ENCODE measurements around the gene FBXL19.

Gene FBXL19

DNA sequence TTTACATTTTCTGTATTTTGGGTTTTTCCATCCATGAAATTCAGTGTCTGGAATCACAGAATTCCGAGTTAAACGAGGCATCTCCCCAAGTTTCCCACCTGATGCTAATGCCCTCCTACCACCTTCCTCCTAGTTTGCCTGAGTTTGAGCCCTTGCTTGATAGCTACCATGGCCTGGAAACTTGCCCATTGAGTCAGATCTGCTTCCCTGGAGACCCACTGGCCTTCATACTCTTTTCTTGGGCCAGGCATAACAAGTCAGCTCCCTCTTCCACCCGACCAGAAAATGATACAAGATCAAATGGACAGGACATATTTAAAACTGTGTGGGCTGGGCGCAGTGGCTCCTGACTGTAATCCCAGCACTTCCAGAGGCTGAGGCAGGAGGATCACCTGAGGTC, 44.4 kb downstream of the FBXL19 start:
- no peak for DNase-seq

GRCh38 chr16:30969246-30969842, 46.0 kb downstream of the FBXL19 start:
- no peak for DNase-seq

DNA sequence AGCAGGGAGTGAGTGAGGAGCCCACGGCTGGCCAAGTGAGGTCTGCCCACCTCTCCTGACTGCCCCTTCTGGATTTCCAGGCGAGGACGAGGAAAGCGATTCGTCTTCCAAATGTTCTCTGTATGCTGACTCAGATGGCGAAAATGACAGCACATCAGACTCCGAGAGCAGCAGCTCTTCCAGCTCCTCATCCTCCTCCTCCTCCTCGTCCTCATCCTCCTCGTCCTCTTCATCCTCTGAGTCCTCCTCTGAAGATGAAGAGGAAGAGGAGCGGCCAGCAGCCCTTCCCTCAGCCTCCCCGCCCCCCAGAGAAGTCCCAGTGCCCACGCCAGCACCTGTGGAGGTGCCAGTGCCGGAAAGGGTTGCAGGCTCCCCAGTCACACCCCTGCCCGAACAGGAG, 47.9 kb downstream of the FBXL19 start:
- DNase-seq, result no peak

DNA sequence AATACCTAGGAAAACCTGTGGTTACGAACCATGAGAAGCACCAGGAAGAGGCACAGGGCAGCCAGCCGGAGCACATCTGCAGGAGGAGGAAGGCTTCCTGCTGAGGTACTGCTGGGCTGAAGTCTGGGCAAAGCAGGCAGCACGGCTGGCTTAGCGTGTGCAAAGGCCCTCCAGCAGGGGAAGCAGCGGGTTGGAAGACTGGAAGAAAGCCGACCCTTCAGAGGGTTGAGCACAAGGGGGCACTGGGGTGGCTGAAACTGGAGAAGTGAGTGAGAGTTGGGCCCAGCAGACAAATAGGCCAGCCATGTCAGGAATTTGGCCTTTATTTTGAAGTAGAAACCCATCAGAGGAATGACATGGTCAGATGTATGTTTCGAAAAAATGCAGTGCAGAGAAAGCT, 49.5 kb downstream of the FBXL19 start:
- DNase-seq, result no peak

DNA sequence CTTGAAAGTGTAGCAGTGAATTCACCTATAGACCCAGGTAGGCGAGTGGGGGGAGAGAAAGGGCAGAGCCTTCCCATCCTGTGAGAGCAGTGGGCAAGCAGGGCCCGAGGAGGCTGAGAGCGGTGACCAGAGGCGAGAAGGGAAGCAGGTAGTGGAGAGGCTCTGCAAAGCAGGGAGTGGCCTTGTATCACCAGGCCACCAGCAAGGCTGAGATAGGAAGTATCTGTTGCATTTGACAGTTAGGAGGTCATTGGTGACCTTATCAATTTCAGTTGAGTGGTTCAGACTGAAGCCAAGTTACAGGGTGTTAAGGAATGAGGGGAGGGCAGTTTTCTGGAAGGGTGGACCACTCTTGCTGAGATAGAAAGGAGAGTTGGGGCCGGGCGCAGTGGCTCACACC, 51.0 kb downstream of the FBXL19 start:
- DNase-seq, result no peak

- DNase-seq, result no peak
These were observed 53.1 kb downstream of the FBXL19 start for GRCh38 chr16:30976486-30976885.

- DNase-seq, result peak in 1 of 5 donors; percentile 17
These were observed 54.1 kb downstream of the FBXL19 start for GRCh38 chr16:30977502-30977901.

DNA sequence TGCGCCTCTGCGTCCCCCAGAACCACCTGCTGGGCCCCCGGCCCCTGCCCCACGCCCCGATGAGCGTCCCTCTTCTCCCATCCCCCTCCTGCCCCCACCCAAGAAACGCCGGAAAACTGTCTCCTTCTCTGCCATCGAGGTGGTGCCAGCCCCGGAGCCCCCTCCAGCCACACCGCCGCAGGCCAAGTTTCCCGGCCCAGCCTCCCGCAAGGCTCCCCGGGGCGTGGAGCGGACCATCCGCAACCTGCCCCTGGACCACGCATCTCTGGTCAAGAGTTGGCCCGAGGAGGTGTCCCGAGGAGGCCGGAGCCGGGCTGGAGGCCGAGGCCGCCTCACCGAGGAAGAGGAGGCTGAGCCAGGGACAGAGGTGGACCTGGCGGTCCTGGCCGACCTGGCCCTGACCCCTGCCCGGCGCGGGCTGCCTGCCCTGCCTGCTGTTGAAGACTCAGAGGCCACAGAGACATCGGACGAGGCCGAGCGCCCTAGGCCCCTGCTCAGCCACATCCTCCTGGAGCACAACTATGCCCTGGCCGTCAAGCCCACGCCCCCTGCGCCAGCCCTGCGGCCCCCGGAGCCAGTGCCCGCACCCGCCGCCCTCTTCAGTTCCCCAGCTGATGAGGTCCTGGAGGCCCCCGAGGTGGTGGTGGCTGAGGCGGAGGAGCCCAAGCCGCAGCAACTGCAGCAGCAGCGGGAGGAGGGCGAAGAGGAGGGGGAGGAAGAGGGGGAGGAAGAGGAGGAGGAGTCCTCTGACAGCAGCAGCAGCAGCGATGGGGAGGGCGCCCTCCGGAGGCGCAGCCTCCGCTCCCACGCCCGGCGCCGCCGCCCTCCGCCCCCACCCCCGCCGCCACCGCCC, 56.0 kb downstream of the FBXL19 start:
- no peak for DNase-seq

DNA sequence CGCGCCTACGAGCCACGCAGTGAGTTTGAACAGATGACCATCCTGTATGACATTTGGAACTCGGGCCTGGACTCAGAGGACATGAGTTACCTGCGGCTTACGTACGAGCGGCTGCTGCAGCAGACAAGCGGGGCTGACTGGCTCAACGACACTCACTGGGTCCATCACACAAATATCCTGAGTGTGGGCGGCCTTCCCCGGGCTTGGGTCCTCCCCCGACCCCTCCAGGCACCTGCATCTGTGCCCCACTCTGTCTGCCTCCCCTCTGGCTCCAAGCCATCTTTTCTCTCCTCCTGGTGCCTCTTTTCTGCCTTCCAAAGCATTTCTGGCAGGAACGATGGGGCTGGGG, 56.6 kb downstream of the FBXL19 start:
- no peak for DNase-seq

DNA sequence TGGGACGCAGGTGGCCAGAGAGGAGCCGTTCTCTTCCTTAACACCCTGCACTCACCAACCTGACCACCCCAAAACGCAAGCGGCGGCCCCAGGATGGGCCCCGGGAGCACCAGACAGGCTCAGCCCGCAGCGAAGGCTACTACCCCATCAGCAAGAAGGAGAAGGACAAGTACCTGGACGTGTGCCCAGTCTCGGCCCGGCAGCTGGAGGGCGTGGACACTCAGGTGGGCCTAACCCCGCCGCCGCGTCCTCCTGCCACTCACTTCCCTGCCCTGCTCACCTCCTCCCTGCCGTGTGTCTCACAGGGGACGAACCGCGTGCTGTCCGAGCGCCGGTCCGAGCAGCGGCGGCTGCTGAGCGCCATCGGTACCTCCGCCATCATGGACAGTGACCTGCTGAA, 57.1 kb downstream of the FBXL19 start:
- no peak for DNase-seq

GRCh38 chr16:30980959-30981358, 57.6 kb downstream of the FBXL19 start:
- DNase-seq, result no peak

DNA sequence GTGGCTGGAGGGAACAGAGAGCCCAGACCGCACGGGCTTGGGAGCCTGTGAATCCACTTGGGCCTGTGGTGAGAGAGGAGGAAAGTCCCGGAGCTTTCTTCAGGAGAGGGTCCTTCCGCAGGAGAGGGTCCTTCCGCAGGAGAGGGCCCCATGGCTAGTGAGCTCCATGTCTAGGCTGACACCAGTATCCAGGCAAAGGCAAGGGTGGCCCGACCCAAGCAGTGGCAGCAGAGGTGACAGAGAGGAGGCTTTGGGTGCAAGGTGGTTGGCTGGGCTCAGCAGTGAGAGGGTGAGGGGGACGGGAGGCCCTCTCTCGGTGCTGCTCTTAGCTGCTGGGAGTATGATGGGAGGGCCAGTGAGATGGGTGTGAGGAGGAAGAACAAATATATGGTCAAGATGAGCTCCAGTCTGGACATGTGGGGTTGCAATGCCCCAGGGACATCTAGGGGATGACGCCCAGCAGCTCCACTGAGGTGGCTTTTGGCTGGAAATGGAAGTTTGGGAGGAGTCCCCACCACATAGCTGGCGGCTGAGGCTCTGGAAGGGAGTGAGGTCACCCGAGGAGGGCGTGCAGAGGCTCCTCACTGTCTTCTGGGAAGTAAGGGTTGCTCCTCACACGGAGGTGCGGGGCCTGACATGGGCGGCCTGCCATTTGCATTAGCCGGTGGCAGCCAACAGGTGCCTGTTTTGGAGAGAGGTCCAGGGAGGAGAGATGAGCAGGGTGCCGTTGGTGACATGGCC, 59.3 kb downstream of the FBXL19 start:
- DNase-seq, result no peak

GRCh38 chr16:30983289-30983889, 60.0 kb downstream of the FBXL19 start:
- DNase-seq, result no peak

DNA sequence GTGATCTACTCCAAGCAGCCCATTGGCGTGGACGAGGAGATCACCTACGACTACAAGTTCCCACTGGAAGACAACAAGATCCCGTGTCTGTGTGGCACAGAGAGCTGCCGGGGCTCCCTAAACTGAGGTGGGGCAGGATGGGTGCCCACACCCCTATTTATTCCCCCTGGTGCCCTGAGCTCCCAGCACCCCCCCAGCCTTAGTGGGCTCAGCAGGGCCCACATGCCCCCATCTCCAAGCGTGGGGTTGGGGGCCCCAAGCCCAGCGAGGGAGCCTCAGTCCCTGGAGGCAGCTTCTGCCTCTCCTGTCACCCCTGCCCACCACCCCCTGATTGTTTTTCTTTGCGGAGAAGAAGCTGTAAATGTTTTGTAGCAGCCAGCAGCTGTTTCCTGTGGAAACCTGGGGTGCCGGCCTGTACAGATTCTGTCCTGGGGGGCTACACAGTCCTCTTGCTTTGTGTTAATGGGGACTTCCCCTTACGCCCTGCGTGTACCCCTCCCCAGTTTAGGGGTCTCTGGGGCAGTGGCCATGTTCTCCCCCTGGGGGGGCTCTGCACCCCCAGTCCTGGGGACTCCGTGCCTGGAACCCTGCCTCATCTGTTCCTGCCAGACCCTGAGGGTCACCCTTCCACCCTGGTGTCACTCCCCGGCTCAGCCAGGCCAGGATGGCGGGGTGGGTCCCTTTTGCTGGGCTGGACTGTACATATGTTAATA, 60.7 kb downstream of the FBXL19 start:
- DNase-seq, result no peak

DNA sequence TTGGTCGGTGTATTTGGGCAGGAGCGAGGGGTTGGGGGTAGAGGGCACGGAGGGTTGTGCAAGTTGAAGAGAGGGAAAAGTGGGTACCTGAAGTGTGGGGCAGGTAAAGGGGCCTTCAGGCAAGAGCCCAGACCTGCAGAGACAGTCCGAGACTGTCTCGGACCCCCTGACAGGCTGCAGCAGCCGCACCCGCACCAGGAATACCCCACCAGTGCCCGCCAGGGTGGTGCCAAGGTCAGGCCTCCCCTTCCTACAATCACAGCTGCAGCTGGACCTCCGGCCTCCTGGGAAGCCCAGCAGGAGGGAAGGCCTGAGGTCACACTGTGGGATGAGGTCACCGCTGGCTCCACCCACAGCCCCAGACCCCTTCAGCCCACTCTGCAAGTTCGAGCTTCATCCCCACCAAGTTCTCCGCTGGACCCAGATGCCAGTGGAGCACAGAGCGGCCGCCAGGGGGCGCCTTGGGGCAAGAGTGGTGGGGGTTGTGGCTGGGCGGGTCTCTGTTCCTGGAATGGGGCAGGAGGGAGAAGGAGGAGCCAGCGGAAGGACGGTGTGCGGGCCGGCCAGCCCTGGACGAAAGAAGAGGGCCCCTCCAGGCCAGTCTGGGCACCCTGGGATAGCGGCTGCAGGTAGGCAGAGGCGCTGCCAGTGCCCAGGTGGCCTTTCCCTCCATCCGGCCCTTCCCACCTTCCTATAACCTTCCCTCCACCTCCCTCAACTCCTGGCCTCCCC, 61.5 kb downstream of the FBXL19 start, which contains the start of gene HSD3B7:
Gene HSD3B7, plus strand, starts transcription at position 539 of the 732 bp plus-strand sequence. CDS start 452 bp downstream, outside the sequence.
- DNase-seq, result peak; percentile 53 to 78 (median 69)

DNA sequence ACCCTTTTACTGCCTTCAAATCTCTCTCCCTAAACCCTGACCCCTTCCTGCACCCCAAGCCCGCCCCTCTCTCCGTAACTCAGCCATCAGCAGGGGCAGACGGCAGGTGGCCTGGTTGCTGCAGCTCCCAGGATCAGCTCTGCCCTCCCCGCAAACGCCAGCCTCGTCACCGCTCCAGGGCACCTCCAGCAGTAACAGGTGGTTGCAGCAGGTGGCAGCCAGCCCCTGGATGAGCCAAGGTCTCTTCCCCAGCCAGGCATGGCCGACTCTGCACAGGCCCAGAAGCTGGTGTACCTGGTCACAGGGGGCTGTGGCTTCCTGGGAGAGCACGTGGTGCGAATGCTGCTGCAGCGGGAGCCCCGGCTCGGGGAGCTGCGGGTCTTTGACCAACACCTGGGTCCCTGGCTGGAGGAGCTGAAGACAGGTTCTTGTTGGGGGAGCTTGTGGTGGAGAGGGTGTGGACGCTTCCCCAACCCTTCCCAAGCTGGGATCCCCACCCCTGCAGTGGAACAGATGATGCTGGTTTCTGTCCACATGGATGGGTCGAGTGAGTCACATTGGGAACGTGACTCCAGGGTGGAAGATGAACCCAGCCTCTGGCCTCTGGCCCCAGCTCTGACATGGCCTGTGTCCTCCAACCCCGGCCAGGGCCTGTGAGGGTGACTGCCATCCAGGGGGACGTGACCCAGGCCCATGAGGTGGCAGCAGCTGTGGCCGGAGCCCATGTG, 62.2 kb downstream of the FBXL19 start:
- DNase-seq, result no peak

DNA sequence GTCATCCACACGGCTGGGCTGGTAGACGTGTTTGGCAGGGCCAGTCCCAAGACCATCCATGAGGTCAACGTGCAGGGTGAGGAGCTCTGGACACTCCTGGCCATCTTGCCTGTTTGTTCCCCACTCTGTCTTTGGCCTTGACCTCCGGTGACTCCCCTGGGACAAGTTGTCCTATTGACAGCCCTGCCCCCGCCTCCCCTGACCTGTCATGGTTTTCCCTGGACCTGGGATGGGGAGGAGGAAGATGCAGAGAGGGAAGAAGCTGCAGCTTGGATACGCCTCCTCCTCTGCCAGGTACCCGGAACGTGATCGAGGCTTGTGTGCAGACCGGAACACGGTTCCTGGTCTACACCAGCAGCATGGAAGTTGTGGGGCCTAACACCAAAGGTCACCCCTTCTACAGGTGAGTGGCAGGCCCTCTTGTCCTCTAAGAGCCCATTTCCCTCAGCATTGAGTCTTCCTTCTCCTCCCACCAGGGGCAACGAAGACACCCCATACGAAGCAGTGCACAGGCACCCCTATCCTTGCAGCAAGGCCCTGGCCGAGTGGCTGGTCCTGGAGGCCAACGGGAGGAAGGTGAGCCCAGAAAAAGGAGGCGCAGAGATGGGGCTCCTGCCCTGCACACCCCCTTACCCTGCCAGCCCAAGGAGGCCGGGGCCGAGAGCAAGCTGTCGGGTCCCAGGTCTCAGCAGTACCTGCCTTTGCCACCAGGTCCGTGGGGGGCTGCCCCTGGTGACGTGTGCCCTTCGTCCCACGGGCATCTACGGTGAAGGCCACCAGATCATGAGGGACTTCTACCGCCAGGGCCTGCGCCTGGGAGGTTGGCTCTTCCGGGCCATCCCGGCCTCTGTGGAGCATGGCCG, 63.0 kb downstream of the FBXL19 start:
- no peak for DNase-seq

DNA sequence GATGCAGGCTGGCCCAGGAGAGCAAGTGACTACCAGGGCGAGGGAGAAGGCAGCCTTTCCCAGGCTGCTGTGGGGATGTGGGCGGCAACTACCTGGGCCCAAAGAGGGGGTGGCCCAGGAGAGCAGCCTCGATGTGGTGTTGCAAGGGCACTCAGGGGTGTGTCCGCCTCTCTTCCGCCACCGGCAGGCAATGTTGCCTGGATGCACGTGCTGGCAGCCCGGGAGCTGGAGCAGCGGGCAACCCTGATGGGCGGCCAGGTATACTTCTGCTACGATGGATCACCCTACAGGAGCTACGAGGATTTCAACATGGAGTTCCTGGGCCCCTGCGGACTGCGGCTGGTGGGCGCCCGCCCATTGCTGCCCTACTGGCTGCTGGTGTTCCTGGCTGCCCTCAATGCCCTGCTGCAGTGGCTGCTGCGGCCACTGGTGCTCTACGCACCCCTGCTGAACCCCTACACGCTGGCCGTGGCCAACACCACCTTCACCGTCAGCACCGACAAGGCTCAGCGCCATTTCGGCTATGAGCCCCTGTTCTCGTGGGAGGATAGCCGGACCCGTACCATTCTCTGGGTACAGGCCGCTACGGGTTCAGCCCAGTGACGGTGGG, 64.3 kb downstream of the FBXL19 start:
- no peak for DNase-seq

DNA sequence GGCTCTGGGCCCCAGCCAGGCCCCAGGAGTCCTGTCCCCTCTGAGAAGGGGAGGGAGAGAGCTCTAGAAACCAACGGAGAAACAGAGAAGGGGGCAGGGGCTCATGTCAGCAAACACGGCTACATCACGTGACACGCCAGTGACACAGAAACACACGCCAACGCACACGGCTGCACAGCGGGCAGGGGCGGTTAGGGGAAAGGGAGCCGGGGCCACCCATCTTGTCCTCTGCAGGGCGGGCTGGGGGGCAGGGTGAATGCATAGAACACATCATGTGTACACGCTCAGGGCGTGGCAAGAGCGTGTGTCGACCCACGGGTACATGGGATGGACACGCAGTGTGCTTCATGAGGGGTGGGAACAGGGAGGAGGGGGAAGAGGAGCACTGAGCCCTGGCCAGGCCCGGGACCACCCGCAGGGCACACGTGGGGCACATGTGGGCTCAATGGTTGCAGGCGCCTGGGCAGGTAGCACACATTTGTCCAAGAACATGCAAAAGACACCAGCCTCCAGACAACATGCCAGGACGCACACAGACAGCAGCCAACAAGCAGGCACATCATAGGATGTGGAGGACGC, 66.2 kb downstream of the FBXL19 start:
- no peak for DNase-seq
